SU-DHL-6 (cell line): ENCODE data around the gene IFIT1B.
"Not testable (repeated sequence)": the region's sequence is repeated elsewhere in the genome, so short reads cannot be mapped to it uniquely, and the experiment has no call there.

Experiments used
- H2AFZ ChIP-seq: fragments of 200-600 bp; sonication (generic); 2 replicates; pipeline ENCODE4 v1.6.1; 2014; ENCODE audit warnings: low read depth, mild to moderate bottlenecking, moderate library complexity, mixed read lengths, antibody characterized with exemption, low read length; ENCODE audit not compliant: severe bottlenecking
- H3F3A ChIP-seq: fragments of 200-600 bp; shearing (Covaris generic); 2 replicates; pipeline ENCODE4 v1.6.0; 2016; ENCODE audit warnings: antibody characterized with exemption, mild to moderate bottlenecking; ENCODE audit not compliant: insufficient read depth
- H3K27ac ChIP-seq: fragments of 200-600 bp; sonication (generic); 2 replicates; pipeline ENCODE4 v1.5.1; 2016; ENCODE audit warnings: low read depth, mild to moderate bottlenecking, low read length, moderate library complexity, mixed read lengths
- H3K27me3 ChIP-seq: fragments of 200-600 bp; sonication (generic), shearing (Covaris generic); 2 replicates; pipeline ENCODE4 v1.6.0; 2014; ENCODE audit warnings: mild to moderate bottlenecking, low read length
- H3K36me3 ChIP-seq: fragments of 200-600 bp; sonication (generic); 2 replicates; pipeline ENCODE4 v1.6.1; 2014; ENCODE audit warnings: mild to moderate bottlenecking, low read length, mixed read lengths
- H3K4me2 ChIP-seq: fragments of 300-600, 200-600 bp; shearing (Covaris generic), sonication (generic); 2 replicates; pipeline ENCODE4 v1.6.0; 2014; ENCODE audit warnings: low read length, low read depth, mild to moderate bottlenecking; ENCODE audit not compliant: poor library complexity, severe bottlenecking
- H3K4me3 ChIP-seq: fragments of 200-600 bp; sonication (generic); 2 replicates; pipeline ENCODE4 v1.5.1; 2014; ENCODE audit warnings: antibody characterized with exemption, low read length, mild to moderate bottlenecking, mixed read lengths; ENCODE audit not compliant: insufficient read depth, poor library complexity, severe bottlenecking
- H3K79me2 ChIP-seq: fragments of 200-600 bp; sonication (generic); 2 replicates; pipeline ENCODE4 v1.6.1; 2014; ENCODE audit warnings: mild to moderate bottlenecking, low read length, moderate library complexity; ENCODE audit not compliant: insufficient read depth
- H3K9ac ChIP-seq: fragments of 200-600 bp; sonication (generic); 2 replicates; pipeline ENCODE4 v1.7.0; 2014; ENCODE audit warnings: mild to moderate bottlenecking, low read length
- H3K9me2 ChIP-seq: fragments of 200-600 bp; sonication (generic); replicated peaks from 2 replicates; pipeline ENCODE4 v1.6.1; 2014; ENCODE audit warnings: low read length; ENCODE audit not compliant: insufficient read depth
- H3K9me3 ChIP-seq: fragments of 200-600 bp; sonication (generic); 2 replicates; pipeline ENCODE4 v1.6.1; 2014; ENCODE audit warnings: low read length, mixed read lengths; ENCODE audit not compliant: insufficient read depth
- H4K20me1 ChIP-seq: fragments of 200-600 bp; sonication (generic); 2 replicates; pipeline ENCODE4 v1.6.1; 2014; ENCODE audit warnings: low read depth, mild to moderate bottlenecking, antibody characterized with exemption, low read length, moderate library complexity, mixed read lengths
- CTCF ChIP-seq: fragments of 200-600 bp; sonication (generic); IDR thresholded peaks from one replicate; pipeline ENCODE4 v1.5.1; 2017; ENCODE audit warnings: antibody characterized with exemption, mild to moderate bottlenecking, low read length, moderate library complexity; ENCODE audit not compliant: insufficient read depth, poor library complexity, severe bottlenecking
- EZH2phosphoT487 ChIP-seq: fragments of 200-600 bp; sonication (generic), shearing (Covaris generic); conservative IDR thresholded peaks from 2 replicates; pipeline ENCODE4 v1.6.1; 2018; ENCODE audit warnings: mild to moderate bottlenecking, antibody characterized with exemption, low read length, moderate library complexity, mixed read lengths

The IFIT1B gene

GRCh38 chr10:89389254-89389653, 11.4 kb downstream of the IFIT1B start:
- Histone ChIP-seq H3K4me3 (no peak overlapping the region), H4K20me1 (no peaks in the 10 kb centered on the region), H3K27me3 (no peaks in the 10 kb centered on the region), H3K36me3 (no peaks in the 10 kb centered on the region), H3K9me3 (no peaks in the 10 kb centered on the region), H3K9me2 (no peaks in the 10 kb centered on the region), H3K79me2 (no peaks in the 10 kb centered on the region), H3K27ac (no peak overlapping the region), H3K4me2 (no peak overlapping the region), H3K9ac (no peak overlapping the region), H2AFZ (no peak overlapping the region), H3F3A (no peaks in the 10 kb centered on the region)
- TF ChIP-seq EZH2phosphoT487 (no peak), CTCF (no peak)

- H3K9ac ChIP-seq, result no peak overlapping the region
- H3K4me2 ChIP-seq, result no peak overlapping the region
- H3K9me3 ChIP-seq, result no peaks in the 10 kb centered on the region
- no peaks in the 10 kb centered on the region for H3K27me3 ChIP-seq
- TF ChIP-seq CTCF (no peak), EZH2phosphoT487 (no peak)
- H3K36me3 ChIP-seq, result no peaks in the 10 kb centered on the region
- no peak overlapping the region for H3K4me3 ChIP-seq
- H3K79me2 ChIP-seq, result no peaks in the 10 kb centered on the region
- H3F3A ChIP-seq, result no peaks in the 10 kb centered on the region
- H3K9me2 ChIP-seq, result no peaks in the 10 kb centered on the region
- no peak overlapping the region for H3K27ac ChIP-seq
- H4K20me1 ChIP-seq, result no peaks in the 10 kb centered on the region
- H2AFZ ChIP-seq, result no peak overlapping the region
Measured at GRCh38 chr10:89390476-89391225, 12.8 kb downstream of the IFIT1B start.

- H3K27ac ChIP-seq, H3K36me3 ChIP-seq, H3K27me3 ChIP-seq, H3K9ac ChIP-seq, H3K9me3 ChIP-seq, H2AFZ ChIP-seq, H4K20me1 ChIP-seq, H3F3A ChIP-seq, H3K4me3 ChIP-seq, H3K9me2 ChIP-seq, H3K79me2 ChIP-seq, H3K4me2 ChIP-seq: not testable (repeated sequence)
Measured at GRCh38 chr10:89391226-89391576, 13.3 kb downstream of the IFIT1B start.

GRCh38 chr10:89391907-89392756, 14.3 kb downstream of the IFIT1B start, which contains the start of gene IFIT1:
IFIT1 (plus strand) TSS chr10:89392623; CDS start chr10:89392713, 90 bp downstream.
- H3K4me3 ChIP-seq, result no peak within 1 kb of the TSS
- H3K4me2 ChIP-seq, result peak within 1 kb of the TSS; percentile 34
- no peaks in the 10 kb centered on the region for H3K9me2 ChIP-seq
- H3F3A ChIP-seq, result no peaks in the 10 kb centered on the region
- H3K27ac ChIP-seq, result no peak within 1 kb of the TSS
- no peaks in the 10 kb centered on the region for H4K20me1 ChIP-seq
- H3K36me3 ChIP-seq, result no peaks in the 10 kb centered on the region
- no peaks in the 10 kb centered on the region for H3K9me3 ChIP-seq
- H3K9ac ChIP-seq, result no peak within 1 kb of the TSS
- TF ChIP-seq EZH2phosphoT487 (no peak), CTCF (no peak)
- H2AFZ ChIP-seq, result no peak within 1 kb of the TSS
- no peaks in the 10 kb centered on the region for H3K79me2 ChIP-seq
- no peaks in the 10 kb centered on the region for H3K27me3 ChIP-seq
